GM15510 (cell line): ENCODE results near the gene AFAP1.

Source experiments
- POLR2A ChIP-seq: IDR thresholded peaks from 3 replicates; pipeline ENCODE4 v1.6.1; 2011; ENCODE audit warnings: borderline replicate concordance; ENCODE audit not compliant: insufficient read length; ENCODE audit errors: extremely low read depth

Gene AFAP1, protein sequence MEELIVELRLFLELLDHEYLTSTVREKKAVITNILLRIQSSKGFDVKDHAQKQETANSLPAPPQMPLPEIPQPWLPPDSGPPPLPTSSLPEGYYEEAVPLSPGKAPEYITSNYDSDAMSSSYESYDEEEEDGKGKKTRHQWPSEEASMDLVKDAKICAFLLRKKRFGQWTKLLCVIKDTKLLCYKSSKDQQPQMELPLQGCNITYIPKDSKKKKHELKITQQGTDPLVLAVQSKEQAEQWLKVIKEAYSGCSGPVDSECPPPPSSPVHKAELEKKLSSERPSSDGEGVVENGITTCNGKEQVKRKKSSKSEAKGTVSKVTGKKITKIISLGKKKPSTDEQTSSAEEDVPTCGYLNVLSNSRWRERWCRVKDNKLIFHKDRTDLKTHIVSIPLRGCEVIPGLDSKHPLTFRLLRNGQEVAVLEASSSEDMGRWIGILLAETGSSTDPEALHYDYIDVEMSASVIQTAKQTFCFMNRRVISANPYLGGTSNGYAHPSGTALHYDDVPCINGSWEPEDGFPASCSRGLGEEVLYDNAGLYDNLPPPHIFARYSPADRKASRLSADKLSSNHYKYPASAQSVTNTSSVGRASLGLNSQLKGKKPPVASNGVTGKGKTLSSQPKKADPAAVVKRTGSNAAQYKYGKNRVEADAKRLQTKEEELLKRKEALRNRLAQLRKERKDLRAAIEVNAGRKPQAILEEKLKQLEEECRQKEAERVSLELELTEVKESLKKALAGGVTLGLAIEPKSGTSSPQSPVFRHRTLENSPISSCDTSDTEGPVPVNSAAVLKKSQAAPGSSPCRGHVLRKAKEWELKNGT

DNA sequence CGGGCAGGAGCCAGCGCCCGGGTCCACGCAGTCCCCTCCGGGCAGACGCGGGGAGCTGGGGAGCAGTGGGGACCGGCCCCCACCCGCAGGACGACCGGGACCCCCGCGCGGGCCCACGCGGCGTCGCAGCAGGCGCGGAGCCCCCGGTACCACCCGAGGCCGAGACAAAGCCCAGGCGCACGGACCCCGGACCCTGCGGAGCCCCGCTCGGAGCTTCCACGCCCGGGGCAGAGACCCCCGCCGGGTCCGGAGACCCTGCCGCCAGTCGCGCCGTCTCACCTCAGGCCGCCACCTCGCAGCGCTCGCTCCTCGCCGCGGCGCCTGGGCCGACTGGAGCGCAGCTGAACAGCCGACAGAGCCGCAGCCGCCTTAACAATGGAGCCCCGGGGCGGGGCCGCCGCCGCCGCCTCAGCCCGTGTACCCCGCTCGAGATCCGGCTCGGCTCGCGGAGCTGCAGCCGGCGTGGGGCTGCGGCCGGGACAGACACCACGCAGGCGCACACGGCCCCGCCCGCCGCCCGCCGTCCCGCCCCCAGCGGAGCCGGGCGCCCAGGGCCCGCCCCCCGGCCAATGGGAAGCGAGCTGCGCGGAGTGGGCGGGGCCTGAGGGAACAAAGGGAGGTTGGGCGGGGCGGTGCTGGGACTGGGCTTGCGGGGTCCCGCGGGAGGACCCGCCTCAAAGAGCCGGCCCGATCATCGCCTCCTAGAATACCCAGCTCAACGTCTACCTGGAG, at the start of gene AFAP1:
Gene AFAP1, minus strand, starts transcription at position 485 of the 732 bp plus-strand sequence. CDS start 67,783 bp downstream, outside the sequence.
- no peak for TF ChIP-seq POLR2A

DNA sequence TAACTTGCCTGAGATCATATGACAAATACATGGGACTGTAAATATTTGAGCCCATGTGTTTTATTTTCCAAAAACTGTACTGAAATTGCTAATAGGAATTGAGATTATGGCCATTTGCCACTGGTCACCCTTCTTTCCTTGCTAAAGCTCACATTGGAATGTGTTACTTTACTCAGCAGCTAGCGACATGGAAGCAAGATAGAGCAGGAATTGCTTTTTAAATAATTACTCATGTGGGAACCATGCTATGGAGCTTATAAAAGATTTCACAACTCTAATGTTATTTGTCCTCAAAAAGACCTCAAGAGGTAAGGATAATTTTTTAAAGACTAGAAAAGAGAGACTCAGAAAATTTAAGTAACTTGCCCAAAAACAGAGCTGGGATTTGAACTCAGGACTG, 48.8 kb upstream of the AFAP1 start:
- no peak for TF ChIP-seq POLR2A

DNA sequence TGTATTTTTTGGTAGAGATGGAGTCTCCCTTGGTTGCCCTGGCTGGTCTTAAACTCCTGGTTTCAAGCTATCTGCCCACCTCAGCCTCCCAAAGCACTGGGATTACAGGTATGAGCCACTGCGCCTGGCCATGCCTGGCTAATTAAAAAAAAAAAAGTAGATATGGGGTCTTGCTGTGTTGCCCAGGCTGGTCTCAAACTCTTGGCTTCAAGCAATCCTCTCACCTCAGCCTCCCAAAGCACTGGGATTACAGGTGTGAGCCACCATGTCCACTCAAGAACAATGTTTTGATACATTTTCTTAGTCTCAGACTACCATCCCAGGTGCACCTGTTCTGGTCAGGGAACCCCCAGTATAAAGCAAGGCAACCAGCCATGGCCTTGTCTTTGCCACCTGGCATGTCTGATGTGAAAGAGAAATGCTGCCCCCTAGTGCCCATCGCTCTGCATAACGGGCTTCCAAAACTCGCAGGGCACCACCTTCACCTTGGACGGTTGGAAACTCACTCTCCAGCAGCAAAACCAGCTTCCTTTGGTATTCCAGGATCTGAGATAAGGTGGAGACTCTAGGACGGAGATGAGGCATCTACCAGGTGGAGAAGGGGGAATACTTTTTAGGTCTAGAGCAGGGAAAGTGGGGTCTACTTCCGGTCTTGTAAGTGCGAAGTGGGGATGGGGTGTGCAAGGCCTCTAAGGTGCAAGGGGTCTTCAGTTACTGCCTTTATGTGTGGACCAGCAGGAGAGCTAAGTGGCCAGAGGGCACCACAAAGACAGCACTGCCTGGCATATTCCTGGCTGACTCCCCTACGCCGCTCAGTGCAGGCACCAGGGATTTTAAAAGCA, 47.7 kb upstream of the AFAP1 start:
- no peak for TF ChIP-seq POLR2A

DNA sequence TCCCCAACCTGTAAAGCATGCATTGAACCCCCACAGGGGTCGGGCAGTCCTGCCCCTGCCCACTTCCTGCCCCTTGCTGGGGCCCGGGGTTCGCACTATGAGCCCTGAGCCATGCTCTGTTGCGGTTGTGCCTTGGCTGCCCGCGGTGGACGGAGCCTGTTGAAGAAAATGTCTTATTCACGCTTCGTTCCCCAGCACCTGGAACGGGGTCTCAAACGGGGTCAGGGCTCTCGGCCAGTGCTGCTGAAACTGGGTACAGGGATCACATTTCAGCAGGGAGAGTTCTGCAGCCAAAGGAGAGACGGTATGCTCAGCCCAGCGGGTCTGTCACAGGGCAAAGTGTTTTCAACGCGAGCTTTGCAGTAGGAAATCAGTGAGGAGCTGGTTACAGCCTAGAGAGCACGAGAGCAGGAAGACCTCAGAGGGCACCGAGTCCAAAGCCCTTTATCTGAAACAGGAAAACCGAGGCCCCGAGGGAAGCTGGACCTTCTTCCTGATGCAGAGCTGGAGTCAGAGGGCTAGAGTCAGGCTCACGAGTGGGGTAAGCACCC, 46.3 kb upstream of the AFAP1 start:
- no peak for TF ChIP-seq POLR2A

DNA sequence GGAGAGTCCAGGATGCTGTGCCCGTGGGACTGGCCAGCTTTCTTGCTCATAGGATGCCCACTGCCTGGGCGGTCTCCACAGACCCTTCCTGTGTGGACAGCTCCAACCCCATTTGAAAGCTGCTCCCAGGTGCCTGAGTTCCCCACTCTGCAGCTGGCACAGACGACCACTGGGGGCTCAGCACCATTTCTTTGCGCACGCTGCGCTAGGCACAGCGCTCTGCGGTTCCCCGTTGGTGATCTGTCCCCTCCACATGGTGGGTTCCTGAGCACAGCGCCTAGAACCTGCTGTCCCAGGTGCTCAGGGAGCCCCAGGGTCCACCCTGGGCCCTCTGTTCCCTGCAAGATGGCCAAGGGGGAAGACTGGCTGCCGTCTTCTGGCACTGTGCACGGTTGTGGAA, 45.4 kb upstream of the AFAP1 start:
- no peak for TF ChIP-seq POLR2A

DNA sequence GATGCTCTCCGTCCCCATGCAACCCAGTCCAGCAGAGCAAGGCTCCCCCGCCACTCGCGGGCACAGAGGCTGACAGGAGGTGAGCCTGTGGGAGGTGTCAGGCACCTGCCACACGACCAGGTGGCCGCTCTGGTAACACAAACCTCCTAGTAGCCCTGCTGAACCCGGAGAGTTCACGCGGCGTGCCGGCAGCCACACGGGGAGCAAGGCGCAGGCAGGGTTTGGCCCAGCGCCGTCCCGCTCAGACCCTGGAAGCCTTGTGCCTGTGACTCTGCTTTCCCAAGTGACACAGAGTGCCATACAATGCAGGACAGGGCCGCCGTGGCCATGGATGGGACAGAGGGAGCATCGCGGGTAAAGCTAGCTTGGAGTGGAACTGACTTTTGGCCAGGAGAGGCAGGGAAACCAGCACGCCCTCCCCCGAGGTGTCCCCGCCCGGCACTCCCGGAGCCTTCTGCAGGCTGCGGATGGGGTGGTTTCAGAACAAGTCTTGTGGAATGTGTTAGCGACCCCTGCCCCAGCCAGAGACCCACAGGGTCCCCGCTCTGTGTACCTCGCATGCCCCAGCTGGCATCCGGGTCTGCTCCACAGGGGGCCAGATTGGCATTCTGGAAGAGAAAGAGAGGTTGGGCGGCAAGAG, 44.7 kb upstream of the AFAP1 start:
- TF ChIP-seq POLR2A: no peak

DNA sequence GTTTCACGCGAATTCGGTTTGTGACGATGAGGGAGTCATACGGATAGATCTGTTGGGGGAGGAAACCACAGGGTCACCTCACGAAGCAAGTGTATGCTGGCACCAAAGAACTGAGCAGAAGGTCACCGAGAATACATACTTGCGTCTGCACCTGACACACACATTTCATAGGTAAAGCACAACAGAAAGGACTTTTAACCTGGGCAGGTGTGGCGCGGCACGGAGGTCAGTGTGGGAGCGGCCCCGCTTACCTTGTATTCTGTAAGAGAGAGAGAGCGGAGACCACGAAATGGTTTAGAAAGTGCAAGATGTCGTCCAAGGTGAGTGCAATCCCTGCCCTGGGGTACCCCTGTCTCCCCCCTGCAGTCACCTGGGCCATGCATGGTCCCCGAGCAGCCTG, 43.6 kb upstream of the AFAP1 start:
- TF ChIP-seq POLR2A: no peak

DNA sequence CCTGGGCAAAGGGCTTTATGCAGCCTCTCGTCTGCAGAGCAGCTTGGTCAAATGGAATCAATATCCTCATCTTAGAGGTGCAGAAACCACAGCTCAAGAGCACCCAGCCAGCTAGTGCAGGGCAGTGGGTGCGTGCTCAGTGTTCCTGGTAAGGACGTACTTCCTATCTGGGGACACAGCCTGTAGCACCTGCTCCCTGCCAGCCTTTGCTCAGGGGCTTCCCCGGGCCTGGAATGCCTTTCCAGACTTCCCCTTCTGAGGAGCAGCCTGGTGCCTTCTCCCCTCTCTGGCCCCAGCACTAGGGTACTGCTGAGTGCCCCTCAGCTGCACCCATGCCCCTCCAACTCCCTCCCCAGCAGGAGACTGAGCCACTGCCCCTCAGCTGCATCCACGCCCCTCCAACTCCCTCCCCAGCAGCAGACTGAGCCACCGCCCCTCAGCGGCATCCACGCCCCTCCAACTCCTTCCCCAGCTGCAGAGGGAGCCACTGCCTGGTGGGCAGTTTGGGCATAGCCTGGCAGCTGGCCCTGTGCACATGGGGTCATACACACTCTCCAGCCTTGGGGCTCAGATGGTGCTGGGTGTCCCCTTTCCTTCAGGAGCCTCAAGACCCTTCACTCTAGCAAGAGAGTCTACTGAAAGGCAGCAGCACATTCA, 42.2 kb upstream of the AFAP1 start:
- TF ChIP-seq POLR2A: no peak

DNA sequence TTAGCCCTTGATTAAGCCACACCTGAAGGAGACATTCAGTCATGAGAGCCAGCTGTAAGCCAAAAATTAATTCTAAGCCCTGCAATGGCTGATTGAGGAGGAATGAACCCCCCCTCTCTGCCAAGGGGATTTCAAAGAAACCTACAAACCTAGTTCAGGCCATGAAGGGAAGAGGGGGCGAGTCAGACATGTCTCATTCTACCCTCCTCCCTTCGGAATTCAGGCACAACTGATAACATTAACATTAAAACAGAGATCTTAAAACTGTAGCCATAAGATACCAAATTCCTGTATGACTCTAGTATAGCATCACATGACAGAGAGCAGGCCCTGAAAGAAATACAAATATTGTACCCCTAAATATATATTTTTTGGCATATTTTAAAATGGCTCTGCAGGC, 40.4 kb upstream of the AFAP1 start:
- TF ChIP-seq POLR2A: no peak

DNA sequence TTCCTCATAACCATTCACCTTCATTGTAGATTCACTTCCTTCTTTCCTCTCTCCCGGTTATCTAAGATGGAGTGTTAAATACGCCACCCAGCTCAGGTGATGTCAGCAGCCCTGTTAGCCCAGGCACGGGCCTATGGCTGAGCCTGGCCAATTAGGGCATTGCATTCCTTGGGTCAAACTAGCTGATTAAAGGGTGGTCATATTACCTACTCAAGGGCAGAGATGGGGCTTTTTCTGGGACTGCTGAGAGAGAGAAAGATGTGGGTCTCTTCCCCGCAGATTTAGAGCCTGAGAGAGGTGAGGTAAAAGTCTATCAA, 39.9 kb upstream of the AFAP1 start:
- TF ChIP-seq POLR2A: no peak

DNA sequence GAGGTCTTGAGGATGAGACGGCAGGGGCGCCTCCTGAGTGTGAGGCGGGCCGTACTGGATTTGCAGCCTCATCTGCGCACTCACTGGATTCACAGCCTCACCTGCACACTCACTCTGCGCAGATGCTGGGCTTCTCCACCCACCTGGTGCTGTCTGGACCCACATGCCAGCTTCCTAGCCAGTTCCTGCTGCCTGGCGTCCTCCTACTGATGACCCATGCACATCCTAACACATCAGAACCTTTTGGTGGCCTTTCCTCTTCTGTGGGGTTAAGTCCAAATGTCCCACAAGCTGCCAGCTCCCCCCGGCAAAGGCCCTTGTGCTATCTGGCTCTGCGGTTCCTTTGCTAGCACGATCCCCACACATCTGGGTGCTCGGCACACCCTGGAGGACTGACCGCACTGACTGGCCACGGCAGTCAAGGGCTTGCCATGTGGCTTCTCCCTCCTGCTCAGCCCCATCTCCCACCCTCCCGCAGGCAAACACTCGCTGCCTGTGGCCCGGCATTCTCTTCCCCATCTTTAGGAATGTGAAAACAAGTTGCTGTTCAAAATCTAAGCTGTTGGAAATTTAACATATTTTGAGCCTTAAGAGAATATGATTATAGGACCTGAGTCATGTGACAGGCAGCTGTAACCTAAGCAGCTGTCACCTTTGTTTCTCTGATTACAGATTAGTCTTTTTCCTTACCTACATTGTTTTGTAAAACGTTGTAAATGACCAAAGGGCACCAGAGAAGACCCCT, 39.4 kb upstream of the AFAP1 start:
- TF ChIP-seq POLR2A: no peak

DNA sequence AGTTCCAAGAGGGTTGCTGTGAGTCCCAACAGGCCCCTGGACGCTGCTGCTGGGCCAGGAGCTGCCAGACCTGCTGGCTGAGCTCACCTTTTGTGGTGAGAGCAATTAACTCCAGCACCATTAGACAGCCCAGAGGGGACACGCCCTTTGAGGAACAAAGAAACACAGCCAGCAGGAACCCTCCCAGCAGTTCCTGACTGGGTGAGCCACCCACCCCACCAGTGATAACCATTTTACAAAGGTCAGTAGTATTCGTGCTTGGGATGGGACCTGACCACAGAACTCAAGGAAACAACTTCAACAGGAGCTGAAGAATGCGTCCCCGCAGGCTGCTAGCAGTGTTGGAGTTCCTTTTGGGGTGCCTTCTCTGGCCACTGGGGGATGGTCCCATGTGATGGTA, 38.8 kb upstream of the AFAP1 start:
- TF ChIP-seq POLR2A: no peak
